ENCODE measurements around the gene TNFRSF6B.

Gene TNFRSF6B

GRCh38 chr20:63745961-63746731, 49.7 kb downstream of the TNFRSF6B start:
- no peak for DNase-seq (ENCODE audit: low read depth)
- TF ChIP-seq, protein P1, sequence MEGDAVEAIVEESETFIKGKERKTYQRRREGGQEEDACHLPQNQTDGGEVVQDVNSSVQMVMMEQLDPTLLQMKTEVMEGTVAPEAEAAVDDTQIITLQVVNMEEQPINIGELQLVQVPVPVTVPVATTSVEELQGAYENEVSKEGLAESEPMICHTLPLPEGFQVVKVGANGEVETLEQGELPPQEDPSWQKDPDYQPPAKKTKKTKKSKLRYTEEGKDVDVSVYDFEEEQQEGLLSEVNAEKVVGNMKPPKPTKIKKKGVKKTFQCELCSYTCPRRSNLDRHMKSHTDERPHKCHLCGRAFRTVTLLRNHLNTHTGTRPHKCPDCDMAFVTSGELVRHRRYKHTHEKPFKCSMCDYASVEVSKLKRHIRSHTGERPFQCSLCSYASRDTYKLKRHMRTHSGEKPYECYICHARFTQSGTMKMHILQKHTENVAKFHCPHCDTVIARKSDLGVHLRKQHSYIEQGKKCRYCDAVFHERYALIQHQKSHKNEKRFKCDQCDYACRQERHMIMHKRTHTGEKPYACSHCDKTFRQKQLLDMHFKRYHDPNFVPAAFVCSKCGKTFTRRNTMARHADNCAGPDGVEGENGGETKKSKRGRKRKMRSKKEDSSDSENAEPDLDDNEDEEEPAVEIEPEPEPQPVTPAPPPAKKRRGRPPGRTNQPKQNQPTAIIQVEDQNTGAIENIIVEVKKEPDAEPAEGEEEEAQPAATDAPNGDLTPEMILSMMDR (IDR thresholded peaks at IDR 0.05; ENCODE audit: insufficient read depth, low read depth, low read length, missing control alignments), result no peak
- no peak overlapping the region for H3K4me3 ChIP-seq (ENCODE audit: low read length)

- H3K4me3 ChIP-seq (ENCODE audit: low read length), result no peak overlapping the region
- no peak for DNase-seq (ENCODE audit: low read depth)
- TF ChIP-seq, protein P1 (IDR thresholded peaks at IDR 0.05; ENCODE audit: insufficient read depth, low read depth, low read length, missing control alignments), result no peak
These were observed 50.4 kb downstream of the TNFRSF6B start for GRCh38 chr20:63746751-63747315.

DNA sequence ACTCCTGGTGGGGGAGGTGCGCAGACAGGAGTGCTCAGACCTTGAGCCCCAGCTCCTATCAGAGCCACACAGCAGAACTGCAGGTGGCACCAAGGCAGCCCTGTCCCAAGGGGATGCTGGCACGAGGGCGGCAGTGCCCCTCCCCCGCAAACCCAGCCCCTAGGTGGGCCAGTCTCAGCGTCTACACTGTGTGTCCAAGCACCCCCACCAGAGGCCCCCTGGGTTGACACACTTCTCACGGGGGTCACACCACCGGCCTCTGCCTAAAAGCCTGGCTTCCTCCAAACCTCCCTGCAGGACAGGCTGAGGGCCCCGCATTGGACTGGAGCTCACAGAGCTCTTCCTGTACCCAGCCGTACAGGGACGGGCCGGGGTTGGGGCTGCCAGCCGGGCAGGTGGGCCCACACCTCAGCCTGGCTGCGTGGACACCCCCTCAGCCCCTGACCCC, 51.2 kb downstream of the TNFRSF6B start:
- DNase-seq (ENCODE audit: low read depth), result no peak
- TF ChIP-seq, protein P1 (IDR thresholded peaks at IDR 0.05; ENCODE audit: insufficient read depth, low read depth, low read length, missing control alignments), result no peak
- no peak overlapping the region for H3K4me3 ChIP-seq (ENCODE audit: low read length)
